ENCODE results near the gene BAZ2B. TPM values are rescaled to one million over a fixed set of nuclear protein-coding genes. Genes with fewer than 3 reads are reported as not detected.

Gene BAZ2B
- total RNA-seq, 2 experiments from 2014 or later: 17.9 to 18.5 TPM

DNA sequence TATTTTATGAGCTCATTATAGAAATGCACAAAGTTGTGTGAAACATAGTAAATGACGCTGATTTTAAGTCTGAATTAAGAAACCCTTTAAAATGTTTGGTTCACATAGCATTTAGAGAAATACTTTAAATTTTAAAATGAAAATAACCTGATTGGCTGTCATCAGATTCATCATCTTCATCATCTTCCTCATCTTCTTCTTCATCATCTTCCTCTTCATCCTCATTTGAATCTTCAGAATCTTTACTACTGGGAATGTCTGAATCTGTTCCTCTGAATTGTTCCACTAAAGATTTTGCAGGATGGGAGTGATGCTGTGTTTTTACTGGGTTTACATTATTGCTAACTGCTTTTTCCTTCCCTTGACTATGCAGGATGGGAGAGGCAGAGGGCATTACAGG, 183.7 kb downstream of the BAZ2B start:
- TF ChIP-seq, protein P1, sequence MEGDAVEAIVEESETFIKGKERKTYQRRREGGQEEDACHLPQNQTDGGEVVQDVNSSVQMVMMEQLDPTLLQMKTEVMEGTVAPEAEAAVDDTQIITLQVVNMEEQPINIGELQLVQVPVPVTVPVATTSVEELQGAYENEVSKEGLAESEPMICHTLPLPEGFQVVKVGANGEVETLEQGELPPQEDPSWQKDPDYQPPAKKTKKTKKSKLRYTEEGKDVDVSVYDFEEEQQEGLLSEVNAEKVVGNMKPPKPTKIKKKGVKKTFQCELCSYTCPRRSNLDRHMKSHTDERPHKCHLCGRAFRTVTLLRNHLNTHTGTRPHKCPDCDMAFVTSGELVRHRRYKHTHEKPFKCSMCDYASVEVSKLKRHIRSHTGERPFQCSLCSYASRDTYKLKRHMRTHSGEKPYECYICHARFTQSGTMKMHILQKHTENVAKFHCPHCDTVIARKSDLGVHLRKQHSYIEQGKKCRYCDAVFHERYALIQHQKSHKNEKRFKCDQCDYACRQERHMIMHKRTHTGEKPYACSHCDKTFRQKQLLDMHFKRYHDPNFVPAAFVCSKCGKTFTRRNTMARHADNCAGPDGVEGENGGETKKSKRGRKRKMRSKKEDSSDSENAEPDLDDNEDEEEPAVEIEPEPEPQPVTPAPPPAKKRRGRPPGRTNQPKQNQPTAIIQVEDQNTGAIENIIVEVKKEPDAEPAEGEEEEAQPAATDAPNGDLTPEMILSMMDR (IDR thresholded peaks at IDR 0.05): no peak
- no peaks in the 10 kb centered on the region for H3K4me1 ChIP-seq (ENCODE audit: insufficient read depth, low read length)
- ATAC-seq (ENCODE audit: poor library complexity) (no peak), DNase-seq (no peak)
- peaks cover 11% of the 10 kb centered on the region for H3K36me3 ChIP-seq (ENCODE audit: insufficient read depth, low read length)
- no peak overlapping the region for H3K4me3 ChIP-seq (ENCODE audit: low read length)
- no peak overlapping the region for H3K27ac ChIP-seq (ENCODE audit: low read depth in 1 of 2, low read length in 2 of 2)
- POLR2A ChIA-PET: interaction anchor here (1.3 kb wide), 1 partner anchor 15 kb away, joined by 3 read pairs; no protein-coding TSS in a partner anchor
- intact Hi-C loops (cut with DNase I, micrococcal nuclease): no loop called here
- no peaks in the 10 kb centered on the region for H3K9me3 ChIP-seq (ENCODE audit: control insufficient read depth in 1 of 2, insufficient read depth in 1 of 2, low read length in 2 of 2)
- H3K9me3 Mint-ChIP-seq: no peaks in the 10 kb centered on the region
- H3K4me1 Mint-ChIP-seq (ENCODE audit: low read depth): no peaks in the 10 kb centered on the region
- H3K27me3 Mint-ChIP-seq: no peaks in the 10 kb centered on the region
- H3K27me3 ChIP-seq (ENCODE audit: control insufficient read depth in 1 of 2, insufficient read depth in 2 of 2, low read length in 2 of 2): no peaks in the 10 kb centered on the region
- peaks cover 62% of the 10 kb centered on the region for H3K36me3 Mint-ChIP-seq (ENCODE audit: low read depth)
- CTCF ChIA-PET: no interaction called here
- no peak overlapping the region for H3K4me3 Mint-ChIP-seq
- no peak overlapping the region for H3K27ac Mint-ChIP-seq

DNA sequence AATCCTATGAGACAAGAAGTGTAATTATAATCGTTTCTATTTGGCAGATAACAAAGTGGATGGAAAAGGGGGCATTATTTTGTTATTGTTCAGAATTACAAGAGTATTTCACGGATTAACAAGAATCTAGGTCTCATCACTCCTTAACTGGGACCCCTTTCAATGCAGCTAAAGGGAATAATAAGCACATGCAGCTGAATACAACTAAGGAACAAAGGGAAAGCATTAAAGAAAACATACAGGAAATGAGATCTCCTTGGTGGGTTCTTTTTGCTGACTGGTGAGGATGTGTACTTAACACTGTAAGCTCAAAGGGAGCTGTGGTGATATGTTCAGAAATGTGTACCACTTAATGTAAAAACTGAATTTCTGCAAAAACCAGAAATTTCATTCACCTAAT, 189.3 kb downstream of the BAZ2B start:
- TF ChIP-seq, protein P1 (IDR thresholded peaks at IDR 0.05): no peak
- intact Hi-C loops (cut with DNase I, micrococcal nuclease): no loop called here
- peaks cover 48% of the 10 kb centered on the region for H3K36me3 Mint-ChIP-seq (ENCODE audit: low read depth)
- H3K27ac Mint-ChIP-seq: no peak overlapping the region
- Histone ChIP-seq H3K4me3 (ENCODE audit: low read length) (no peak overlapping the region), H3K36me3 (ENCODE audit: insufficient read depth, low read length) (peaks cover 7% of the 10 kb centered on the region), H3K9me3 (ENCODE audit: control insufficient read depth in 1 of 2, insufficient read depth in 1 of 2, low read length in 2 of 2) (no peaks in the 10 kb centered on the region), H3K4me1 (ENCODE audit: insufficient read depth, low read length) (no peaks in the 10 kb centered on the region), H3K27ac (ENCODE audit: low read depth in 1 of 2, low read length in 2 of 2) (no peak overlapping the region), H3K27me3 (ENCODE audit: control insufficient read depth in 1 of 2, insufficient read depth in 2 of 2, low read length in 2 of 2) (no peaks in the 10 kb centered on the region)
- ChIA-PET CTCF (no interaction called here), POLR2A (no interaction called here)
- DNase-seq: no peak
- no peak overlapping the region for H3K4me3 Mint-ChIP-seq
- no peaks in the 10 kb centered on the region for H3K9me3 Mint-ChIP-seq
- ATAC-seq (ENCODE audit: poor library complexity): no peak
- no peaks in the 10 kb centered on the region for H3K4me1 Mint-ChIP-seq (ENCODE audit: low read depth)
- H3K27me3 Mint-ChIP-seq: no peaks in the 10 kb centered on the region

DNA sequence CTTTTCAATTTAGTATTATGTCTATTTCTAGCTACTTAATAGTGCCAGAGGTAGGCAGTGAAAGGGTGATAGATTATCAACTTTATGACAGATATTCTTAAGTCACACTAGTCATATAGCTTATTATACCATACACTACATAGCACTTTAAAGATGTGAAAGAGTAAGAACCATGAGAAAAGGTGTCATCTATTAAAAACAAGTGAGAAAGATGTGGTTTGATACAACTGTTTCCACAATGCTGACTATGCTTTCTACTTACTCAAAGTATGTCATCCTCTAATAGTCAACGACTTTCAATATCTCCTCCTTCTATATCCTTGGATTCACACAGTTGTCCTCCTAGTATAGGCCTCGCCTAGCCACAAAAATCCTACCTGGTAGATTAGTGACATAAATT, 196.9 kb downstream of the BAZ2B start:
- H3K27ac ChIP-seq (ENCODE audit: low read depth in 1 of 2, low read length in 2 of 2): no peak overlapping the region
- Mint-ChIP-seq H3K27ac (no peak overlapping the region), H3K4me1 (ENCODE audit: low read depth) (no peaks in the 10 kb centered on the region), H3K4me3 (no peak overlapping the region), H3K9me3 (no peaks in the 10 kb centered on the region), H3K27me3 (no peaks in the 10 kb centered on the region), H3K36me3 (ENCODE audit: low read depth) (peaks cover 15% of the 10 kb centered on the region)
- POLR2A ChIA-PET: no interaction called here
- H3K27me3 ChIP-seq (ENCODE audit: control insufficient read depth in 1 of 2, insufficient read depth in 2 of 2, low read length in 2 of 2): no peaks in the 10 kb centered on the region
- intact Hi-C loops (cut with DNase I, micrococcal nuclease): no loop called here
- H3K36me3 ChIP-seq (ENCODE audit: insufficient read depth, low read length): no peaks in the 10 kb centered on the region
- TF ChIP-seq, protein P1 (IDR thresholded peaks at IDR 0.05): no peak
- no peak for ATAC-seq (ENCODE audit: poor library complexity)
- CTCF ChIA-PET: no interaction called here
- H3K4me3 ChIP-seq (ENCODE audit: low read length): no peak overlapping the region
- peak in 1 of 14 experiments; percentile 24 for DNase-seq
- no peaks in the 10 kb centered on the region for H3K4me1 ChIP-seq (ENCODE audit: insufficient read depth, low read length)
- H3K9me3 ChIP-seq (ENCODE audit: control insufficient read depth in 1 of 2, insufficient read depth in 1 of 2, low read length in 2 of 2): no peaks in the 10 kb centered on the region
